ENCODE data around the gene FRMD4A.
"Not testable (repeated sequence)": the region's sequence is repeated elsewhere in the genome, so short reads cannot be mapped to it uniquely, and the experiment has no call there.

The FRMD4A gene

DNA sequence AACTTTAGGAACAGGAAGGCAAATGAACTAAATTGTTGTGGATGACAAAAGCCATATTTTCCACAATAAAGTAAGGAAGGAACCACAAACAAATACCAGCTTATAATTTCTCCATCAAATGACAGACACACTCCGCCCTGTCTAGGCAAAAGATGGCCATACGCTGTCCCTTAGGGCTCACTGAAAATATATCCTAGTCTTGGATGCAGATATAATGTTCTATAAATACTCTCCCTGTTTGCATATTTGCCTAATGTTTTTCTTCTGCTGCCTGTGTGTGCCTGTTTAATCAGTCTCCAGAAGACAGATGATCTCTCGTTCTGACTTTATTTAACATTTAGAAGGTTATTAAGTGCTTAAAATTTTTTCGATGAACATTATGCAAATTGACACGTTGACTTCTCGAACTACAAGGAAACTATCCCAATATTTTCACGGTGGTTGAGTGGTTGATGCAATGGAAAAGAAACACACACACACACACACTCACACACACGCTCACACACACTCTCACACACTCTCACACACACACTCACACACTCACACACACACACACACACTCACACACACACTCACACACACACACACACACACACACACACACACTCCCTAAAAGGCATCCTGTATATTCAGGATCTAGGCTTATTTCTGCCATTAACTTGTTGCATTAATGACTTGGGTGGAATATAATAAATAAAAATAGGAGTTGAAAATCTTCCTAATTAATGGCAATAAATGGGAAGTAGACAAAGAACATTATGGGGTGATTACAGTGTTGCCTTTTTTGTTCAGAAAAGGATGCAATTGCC lies 446.9 kb downstream of the FRMD4A start:
- no peak for DNase-seq (ENCODE audit: low spot score)

DNA sequence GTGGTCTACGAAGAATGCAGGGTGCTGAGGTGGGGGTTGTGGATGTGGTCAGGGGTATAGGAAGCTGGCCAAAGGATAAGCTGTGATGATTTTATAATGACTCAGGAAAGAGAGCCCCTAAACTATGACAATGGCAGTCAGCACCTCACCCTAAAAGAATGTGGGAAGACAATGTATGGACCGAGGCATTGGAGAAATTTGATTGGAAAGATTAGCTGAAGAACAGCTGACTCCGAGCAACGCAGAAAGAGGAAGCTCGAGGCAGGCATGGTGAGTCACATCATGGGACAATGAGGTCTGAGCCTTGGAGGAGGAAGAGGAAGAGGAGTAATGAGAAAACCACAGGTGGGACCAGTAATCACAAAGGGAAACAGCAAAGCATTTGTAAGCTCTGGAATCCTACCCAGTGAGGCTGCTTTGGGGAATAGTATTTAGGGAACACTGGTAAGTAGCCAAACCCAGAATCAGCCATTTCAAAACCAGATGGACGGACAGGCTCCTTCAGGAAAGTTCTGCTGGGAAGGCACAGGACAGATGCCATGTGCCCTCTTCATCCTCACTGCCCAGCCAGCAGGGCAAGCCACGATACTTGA lies 448.5 kb downstream of the FRMD4A start:
- DNase-seq (ENCODE audit: low spot score): peak; percentile 85

DNA sequence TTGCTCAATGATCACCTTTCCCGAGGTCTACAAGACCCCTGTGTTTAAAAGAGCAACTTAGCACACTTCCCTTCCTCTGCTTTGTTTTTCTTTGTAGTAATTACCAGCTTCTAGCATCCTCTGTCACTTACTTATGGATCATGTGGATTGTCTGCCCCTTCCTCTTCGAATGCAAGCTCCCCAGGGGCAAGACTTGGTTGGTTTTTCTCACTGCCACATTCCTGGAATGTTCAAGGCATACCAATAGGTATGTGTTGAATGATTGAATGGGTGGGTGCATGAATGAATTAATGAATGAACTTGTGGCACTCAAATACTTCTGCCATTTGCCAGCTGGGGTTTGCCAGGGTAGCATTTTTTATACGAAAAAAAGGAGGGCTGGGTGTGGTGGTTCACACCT lies 450.0 kb downstream of the FRMD4A start:
- DNase-seq (ENCODE audit: low spot score): no peak

DNA sequence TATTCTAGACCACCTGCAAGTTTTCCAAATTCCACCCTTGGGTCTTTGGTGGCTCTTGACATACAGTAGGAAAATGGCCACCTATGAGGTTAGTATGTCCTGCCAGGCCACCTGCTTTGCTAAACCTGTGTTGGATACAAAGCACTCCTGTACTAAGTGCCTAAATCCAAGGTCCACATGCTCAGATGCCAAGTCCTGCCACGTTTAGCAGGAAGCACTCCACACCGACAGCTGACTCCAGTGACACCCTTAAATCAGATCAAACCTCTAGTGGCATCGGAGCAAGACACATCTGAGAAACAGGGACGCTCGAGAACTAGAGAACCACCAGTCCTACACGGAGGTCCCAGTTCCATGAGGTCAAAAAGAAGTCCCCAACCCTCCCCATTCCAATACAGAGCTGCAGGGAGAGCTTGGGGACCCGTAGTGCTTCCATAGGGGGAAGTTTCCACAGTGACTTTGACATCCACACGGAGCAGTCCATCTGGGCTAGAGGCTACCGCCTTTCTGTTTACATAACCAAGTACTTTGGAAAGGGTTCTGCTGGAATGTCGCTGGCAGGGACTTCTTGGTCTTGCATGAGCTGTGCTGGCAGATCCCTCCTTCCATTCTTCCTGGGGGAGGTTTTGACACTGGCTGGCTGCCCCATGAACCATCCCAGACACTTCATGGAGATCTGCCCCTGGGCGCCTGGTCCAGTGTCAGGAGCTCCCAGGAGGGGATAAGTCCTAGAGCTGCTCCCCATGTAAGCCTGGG lies 453.4 kb downstream of the FRMD4A start:
- no peak for DNase-seq (ENCODE audit: low spot score)

DNA sequence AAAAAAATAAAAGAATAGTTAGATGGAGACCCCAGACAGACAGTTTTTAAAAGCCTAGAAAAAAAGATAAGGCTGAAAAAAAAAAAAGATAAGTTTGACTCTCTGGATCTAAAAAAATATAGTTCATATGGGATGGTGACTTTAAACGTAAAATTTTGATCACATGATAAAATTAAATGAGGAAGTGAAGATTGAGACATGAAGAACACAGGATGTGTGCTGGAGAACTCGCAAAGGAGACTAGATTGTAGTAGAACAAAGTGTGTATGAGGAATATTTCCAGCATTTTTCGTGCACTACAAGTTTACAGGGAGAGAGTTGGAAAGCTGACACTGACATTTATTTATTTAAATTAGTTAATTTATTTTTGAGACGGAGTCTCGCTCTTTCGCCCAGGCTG lies 457.5 kb downstream of the FRMD4A start:
- peak; percentile 41 for DNase-seq (ENCODE audit: low spot score)

- no peak for DNase-seq (ENCODE audit: low spot score)
Measured at GRCh38 chr10:13872411-13872810, 458.3 kb downstream of the FRMD4A start.

- no peak for DNase-seq (ENCODE audit: low spot score)
Measured at GRCh38 chr10:13871776-13872175, 458.9 kb downstream of the FRMD4A start.

GRCh38 chr10:13871011-13871410 lies 459.7 kb downstream of the FRMD4A start:
- DNase-seq (ENCODE audit: low spot score): no peak

GRCh38 chr10:13869295-13869664 lies 461.4 kb downstream of the FRMD4A start:
- no peak for DNase-seq (ENCODE audit: low spot score)

- DNase-seq (ENCODE audit: low spot score): no peak
Measured at GRCh38 chr10:13868528-13869294, 462.0 kb downstream of the FRMD4A start.

DNA sequence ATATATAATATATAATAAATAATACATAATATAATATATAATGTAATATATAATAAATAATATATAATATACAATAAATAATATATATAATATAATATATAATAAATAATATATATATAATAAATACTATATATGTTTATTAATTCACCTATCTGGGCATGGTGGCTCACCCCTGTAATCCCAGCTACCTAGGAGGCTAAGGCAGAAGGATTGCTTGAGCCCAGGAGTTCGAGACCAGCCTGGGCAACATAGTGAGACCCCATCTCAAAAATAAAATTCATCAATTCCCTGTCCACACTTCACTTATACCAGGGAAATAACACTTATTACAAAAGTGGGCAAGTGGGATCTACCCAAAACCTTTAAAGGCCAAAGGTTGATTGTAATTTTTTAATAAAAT lies 462.9 kb downstream of the FRMD4A start:
- no peak for DNase-seq (ENCODE audit: low spot score)

- DNase-seq (ENCODE audit: low spot score): no peak
Measured at GRCh38 chr10:13865758-13866491, 464.8 kb downstream of the FRMD4A start.

GRCh38 chr10:13865220-13865619 lies 465.5 kb downstream of the FRMD4A start:
- DNase-seq (ENCODE audit: low spot score): not testable (repeated sequence)

GRCh38 chr10:13862546-13863233 lies 468.0 kb downstream of the FRMD4A start:
- DNase-seq (ENCODE audit: low spot score): peak; percentile 71

DNA sequence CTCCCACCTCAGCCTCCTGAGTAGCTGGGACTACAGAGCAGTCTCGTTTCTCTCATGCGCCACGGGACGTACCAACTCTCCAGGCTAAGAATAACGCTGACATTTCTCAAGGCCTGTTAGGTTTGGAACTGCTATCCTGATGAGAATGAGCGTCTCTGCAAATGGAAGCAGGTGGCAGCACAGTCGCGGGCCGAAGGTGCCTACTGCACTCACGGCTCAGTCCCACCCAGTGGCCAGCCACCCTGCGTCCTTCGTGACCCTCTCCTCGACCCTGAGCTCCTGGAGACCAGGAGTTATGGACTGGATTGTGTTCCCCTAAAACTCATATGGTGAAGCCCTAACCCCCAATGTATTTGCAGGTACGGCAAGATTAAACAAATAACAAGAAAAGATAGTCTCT lies 469.8 kb downstream of the FRMD4A start:
- DNase-seq (ENCODE audit: low spot score): no peak

- DNase-seq (ENCODE audit: low spot score): no peak
Measured at GRCh38 chr10:13859979-13860654, 470.6 kb downstream of the FRMD4A start.

- no peak for DNase-seq (ENCODE audit: low spot score)
Measured at GRCh38 chr10:13858709-13859108, 472.0 kb downstream of the FRMD4A start.

GRCh38 chr10:13857451-13857850 lies 473.3 kb downstream of the FRMD4A start:
- DNase-seq (ENCODE audit: low spot score): peak; percentile 61

- no peak for DNase-seq (ENCODE audit: low spot score)
Measured at GRCh38 chr10:13853854-13854253, 476.9 kb downstream of the FRMD4A start.

- peak; percentile 67 for DNase-seq (ENCODE audit: low spot score)
Measured at GRCh38 chr10:13852872-13853271, 477.9 kb downstream of the FRMD4A start.

Measured in pons (tissue), 1 donor.